Measurements from ENCODE around the gene SLC4A8. TPM values are rescaled to one million over a fixed set of nuclear protein-coding genes. Genes with fewer than 3 reads are reported as not detected.
"Not testable (repeated sequence)": the region's sequence is repeated elsewhere in the genome, so short reads cannot be mapped to it uniquely, and the experiment has no call there.

Gene SLC4A8
- total RNA-seq, 1 experiment from 2014 or later, result 2.3 TPM

DNA sequence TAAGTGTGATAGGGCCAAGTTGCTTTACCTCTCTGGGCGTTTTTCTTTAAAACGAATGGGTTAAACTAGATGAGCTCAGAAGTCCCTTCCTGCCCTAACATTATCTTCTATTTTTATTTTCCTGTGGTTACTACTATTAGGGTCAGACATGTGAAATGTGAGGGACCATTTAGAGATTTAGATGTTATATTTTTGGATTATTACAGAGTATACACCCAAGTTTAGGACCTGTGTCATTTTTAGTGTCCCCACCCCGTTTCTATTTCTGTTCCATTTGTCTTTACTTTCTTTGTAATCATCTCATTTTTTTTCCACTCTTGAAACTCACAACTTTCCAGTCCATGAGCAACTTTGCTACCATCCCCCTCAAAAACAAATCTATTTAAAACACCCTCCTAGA, 56.3 kb downstream of the SLC4A8 start:
- DNase-seq (ENCODE audit: low read depth), result no peak

- no peak for DNase-seq (ENCODE audit: low read depth)
Measured at GRCh38 chr12:51482929-51483697, 58.5 kb downstream of the SLC4A8 start.

DNA sequence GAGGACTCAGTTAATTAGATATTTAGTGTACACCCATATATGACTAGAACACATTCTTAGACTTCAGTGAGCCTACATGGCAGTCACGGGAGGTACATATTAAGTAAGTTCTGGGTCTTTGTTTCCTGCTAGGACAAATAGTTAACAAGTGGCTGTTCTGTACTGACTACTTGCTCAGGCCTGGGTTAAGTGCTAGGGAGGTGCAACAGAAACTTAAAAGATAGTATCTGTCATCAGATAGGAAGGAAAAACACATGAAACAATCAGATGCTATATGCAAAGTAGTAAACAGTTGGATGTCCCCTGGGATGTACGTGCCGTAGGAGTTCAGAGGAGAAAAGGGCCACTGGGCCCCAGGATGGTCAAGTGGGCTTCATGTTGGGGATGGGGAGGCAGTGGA, 59.5 kb downstream of the SLC4A8 start:
- DNase-seq (ENCODE audit: low read depth), result no peak

- DNase-seq (ENCODE audit: low read depth), result no peak
Measured at GRCh38 chr12:51488281-51488680, 63.6 kb downstream of the SLC4A8 start.

GRCh38 chr12:51493281-51493680, 68.7 kb downstream of the SLC4A8 start:
- no peak for DNase-seq (ENCODE audit: low read depth)

DNA sequence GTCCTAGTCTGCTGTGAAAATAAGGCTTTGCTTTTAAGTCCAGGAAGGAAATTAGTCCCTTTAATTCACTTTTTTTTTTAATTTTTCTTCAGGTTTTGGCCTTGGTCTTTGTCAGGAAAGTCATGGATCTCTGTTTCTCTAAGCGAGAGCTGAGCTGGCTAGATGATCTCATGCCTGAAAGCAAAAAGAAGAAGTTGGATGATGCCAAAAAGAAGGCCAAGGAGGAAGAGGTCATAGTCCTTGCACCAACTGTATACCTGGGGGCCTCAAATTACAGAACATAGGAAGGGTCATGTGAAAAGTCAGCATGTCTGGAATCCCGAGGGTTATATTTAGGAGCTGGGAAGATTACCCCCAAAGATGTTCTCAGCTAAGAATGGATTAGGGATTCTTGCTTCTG, 72.3 kb downstream of the SLC4A8 start:
- DNase-seq (ENCODE audit: low read depth), result no peak

- DNase-seq (ENCODE audit: low read depth), result no peak
Measured at GRCh38 chr12:51504851-51505250, 80.2 kb downstream of the SLC4A8 start.

DNA sequence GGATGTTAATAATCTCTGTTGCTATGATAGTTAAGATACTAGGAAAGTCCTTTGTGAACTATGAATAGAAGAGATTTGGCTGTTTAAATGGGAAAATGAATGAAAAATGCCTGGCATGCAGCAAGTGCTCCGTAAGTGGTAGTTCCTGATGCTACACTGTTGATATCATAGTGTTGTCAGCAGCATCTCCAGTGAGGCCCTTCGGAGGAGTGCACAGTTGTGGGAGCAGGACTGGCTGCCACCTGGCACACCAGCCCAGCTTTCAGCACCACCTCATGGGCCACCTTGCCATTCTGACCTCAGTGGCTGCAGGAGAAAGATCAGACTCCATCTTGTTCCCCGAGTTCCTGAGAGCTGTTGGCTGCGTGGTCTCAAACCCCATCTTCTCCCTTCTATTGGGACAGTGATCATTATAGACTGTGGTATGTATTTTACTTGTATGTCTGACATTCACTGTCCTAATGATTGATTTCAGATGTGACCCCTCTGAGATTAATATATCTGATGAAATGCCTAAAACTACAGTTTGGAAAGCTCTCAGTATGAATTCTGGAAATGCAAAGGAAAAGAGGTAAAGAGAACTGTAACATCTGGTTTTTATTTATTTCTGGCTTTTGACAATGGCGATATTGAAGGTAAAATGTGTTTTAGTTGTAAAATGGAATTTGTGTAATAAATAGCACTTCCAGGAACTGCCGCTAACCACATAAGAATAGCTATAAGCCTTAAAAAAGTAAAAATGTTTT, 80.9 kb downstream of the SLC4A8 start:
- DNase-seq (ENCODE audit: low read depth), result no peak

DNA sequence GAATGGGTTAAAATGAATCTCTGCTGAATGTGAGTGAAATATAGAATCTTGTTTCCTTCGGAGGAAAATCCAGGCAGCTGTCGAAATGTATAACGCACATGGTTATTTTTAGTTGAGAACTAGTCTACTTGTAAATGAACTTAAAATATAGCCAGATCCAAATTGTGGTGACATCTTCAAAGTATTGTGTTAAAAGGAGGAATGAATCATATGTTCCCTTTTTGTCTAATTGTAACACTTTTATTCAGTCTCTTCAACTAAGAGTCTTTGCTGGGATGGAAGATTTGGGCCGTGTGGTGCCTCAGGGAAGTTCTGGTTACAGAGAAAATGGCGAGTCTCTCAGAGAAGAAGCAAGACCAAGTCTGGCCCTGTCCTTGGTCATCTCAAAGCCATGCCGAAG, 82.5 kb downstream of the SLC4A8 start:
- no peak for DNase-seq (ENCODE audit: low read depth)

DNA sequence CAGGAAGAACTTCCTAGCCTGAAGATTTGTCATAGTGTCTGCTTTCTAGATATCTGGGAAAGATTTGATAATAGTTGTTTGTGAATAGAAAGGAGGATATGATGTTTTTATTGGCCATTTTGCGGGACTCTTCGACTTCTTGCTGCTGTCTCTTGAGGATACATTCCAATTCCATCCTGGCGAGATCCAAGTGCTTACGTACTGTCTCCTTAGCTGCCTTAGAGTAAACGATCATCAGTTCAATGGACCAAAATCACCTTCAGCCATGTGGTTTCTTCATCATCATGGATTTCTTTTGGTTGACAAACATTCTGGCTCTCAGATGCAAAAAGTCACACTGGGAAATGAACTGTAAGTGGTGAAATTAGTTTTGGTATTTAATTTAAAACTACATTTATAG, 83.7 kb downstream of the SLC4A8 start:
- no peak for DNase-seq (ENCODE audit: low read depth)

GRCh38 chr12:51511546-51512260, 87.1 kb downstream of the SLC4A8 start:
- no peak for DNase-seq (ENCODE audit: low read depth)

GRCh38 chr12:51512438-51512837, 87.8 kb downstream of the SLC4A8 start:
- DNase-seq (ENCODE audit: low read depth), result no peak

GRCh38 chr12:51515037-51515436, 90.4 kb downstream of the SLC4A8 start:
- DNase-seq (ENCODE audit: low read depth), result not testable (repeated sequence)

GRCh38 chr12:51517316-51517715, 92.7 kb downstream of the SLC4A8 start:
- no peak for DNase-seq (ENCODE audit: low read depth)

- no peak for DNase-seq (ENCODE audit: low read depth)
Measured at GRCh38 chr12:51517800-51518199, 93.2 kb downstream of the SLC4A8 start.

DNA sequence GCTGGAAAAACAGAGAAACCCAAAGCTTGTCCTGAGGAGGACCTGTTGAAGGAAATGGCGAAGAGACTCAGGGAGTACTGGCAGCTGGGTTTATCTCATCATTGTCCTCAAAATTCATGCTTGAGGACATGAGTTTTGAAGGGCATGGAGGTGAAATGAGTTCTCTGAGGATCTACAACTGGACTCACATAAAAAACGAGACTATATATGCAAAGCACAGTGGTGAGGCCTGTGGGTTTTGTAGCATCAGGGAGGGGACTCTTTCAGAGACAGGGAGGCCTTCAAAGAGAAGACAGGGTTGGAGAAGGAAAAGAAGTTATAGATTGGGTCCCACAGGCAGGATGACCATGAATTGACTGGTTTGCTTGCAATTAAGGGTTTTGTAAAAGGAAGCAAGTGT, 95.1 kb downstream of the SLC4A8 start:
- no peak for DNase-seq (ENCODE audit: low read depth)

GRCh38 chr12:51520576-51521325, 96.1 kb downstream of the SLC4A8 start:
- DNase-seq (ENCODE audit: low read depth), result no peak

DNA sequence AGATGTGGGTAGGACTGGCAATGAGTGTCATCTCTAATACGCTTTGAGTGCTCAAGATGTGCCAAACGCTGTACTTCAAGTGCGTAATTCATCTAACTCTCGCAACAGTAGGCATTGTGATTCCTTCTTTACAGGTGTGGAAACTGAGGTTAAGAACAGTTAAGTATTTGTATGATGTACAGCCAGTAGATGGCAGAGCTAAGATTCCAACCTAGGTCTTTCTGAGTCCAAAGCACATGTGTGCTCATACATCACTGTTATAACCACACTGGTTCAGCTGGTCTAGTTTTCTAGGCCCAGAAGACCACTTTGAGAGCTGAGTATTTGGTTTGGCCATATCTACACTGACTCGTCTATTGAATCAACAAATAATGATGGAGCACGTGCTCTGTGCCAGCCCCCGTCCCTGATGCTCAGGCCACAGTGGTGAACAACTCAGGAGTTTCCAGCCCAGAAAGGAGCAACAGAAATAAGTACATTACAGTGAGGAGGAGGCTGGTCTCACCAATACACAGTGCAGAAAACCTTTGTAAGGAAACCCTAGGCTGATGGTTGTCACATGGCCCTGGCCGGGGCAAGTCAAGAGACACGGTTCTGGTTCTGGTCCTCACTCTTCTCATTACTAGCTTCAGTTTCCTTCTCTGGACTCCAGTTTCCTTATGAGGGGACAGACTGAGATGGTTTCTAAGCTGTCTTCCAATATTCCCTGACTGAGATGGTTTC, 97.1 kb downstream of the SLC4A8 start:
- DNase-seq (ENCODE audit: low read depth), result no peak

- DNase-seq (ENCODE audit: low read depth), result no peak
Measured at GRCh38 chr12:51522696-51523095, 98.1 kb downstream of the SLC4A8 start.

- DNase-seq (ENCODE audit: low read depth), result no peak
Measured at GRCh38 chr12:51524386-51524901, 99.8 kb downstream of the SLC4A8 start.

- no peak for DNase-seq (ENCODE audit: low read depth)
Measured at GRCh38 chr12:51525518-51525917, 100.9 kb downstream of the SLC4A8 start.

All from Daoy (cell line).